AG10803 (cell line): ENCODE measurements around the gene NUCB1.
"Not testable (repeated sequence)": the region's sequence is repeated elsewhere in the genome, so short reads cannot be mapped to it uniquely, and the experiment has no call there.

Experiments
- DNase-seq: peaks from one replicate; pipeline ENCODE4 v3.0.0; 2010; ENCODE audit warnings: low read depth
- H3K4me3 ChIP-seq: 2 replicates; pipeline ENCODE4 v1.5.1; 2011; ENCODE audit warnings: mild to moderate bottlenecking, low read length, control low read depth
- CTCF ChIP-seq: conservative IDR thresholded peaks from 2 replicates; pipeline ENCODE4 v1.5.1; 2011; ENCODE audit warnings: mild to moderate bottlenecking, low read length, control low read depth, inconsistent platforms

NUCB1 gene

GRCh38 chr19:48900477-48901406 is 630 bp downstream of the NUCB1 start:
- H3K4me3 ChIP-seq: peak overlapping the region; percentile 97
- peak; percentile 46 for DNase-seq
- TF ChIP-seq CTCF: no peak

GRCh38 chr19:48902291-48902690 is 2.2 kb downstream of the NUCB1 start:
- not testable (repeated sequence) for H3K4me3 ChIP-seq, DNase-seq

GRCh38 chr19:48903788-48904187 is 3.7 kb downstream of the NUCB1 start:
- not testable (repeated sequence) for DNase-seq, H3K4me3 ChIP-seq

GRCh38 chr19:48905664-48906063 is 5.6 kb downstream of the NUCB1 start:
- H3K4me3 ChIP-seq: no peak overlapping the region
- no peak for TF ChIP-seq CTCF
- no peak for DNase-seq

- DNase-seq: no peak
- no peak overlapping the region for H3K4me3 ChIP-seq
- no peak for TF ChIP-seq CTCF
These were observed 6.2 kb downstream of the NUCB1 start for GRCh38 chr19:48906324-48906723.

- DNase-seq: no peak
- no peak for TF ChIP-seq CTCF
- H3K4me3 ChIP-seq: no peak overlapping the region
These were observed 7.6 kb downstream of the NUCB1 start for GRCh38 chr19:48907671-48908070.

- not testable (repeated sequence) for DNase-seq, H3K4me3 ChIP-seq
These were observed 9.4 kb downstream of the NUCB1 start for GRCh38 chr19:48909424-48910077.

GRCh38 chr19:48910803-48911202 is 10.7 kb downstream of the NUCB1 start:
- DNase-seq: no peak
- no peak for TF ChIP-seq CTCF
- no peak overlapping the region for H3K4me3 ChIP-seq
